HG03060 (cell line): Measurements from ENCODE around the gene AUTS2.
"Not testable (repeated sequence)": the region's sequence is repeated elsewhere in the genome, so short reads cannot be mapped to it uniquely, and the experiment has no call there.

Source experiments
- ATAC-seq: cut with Tn5 transposase; IDR thresholded peaks from one replicate; pipeline ENCODE4 v1.9.1; 2021; ENCODE audit warnings: low read depth, moderate number of reproducible peaks; ENCODE audit not compliant: unreplicated experiment

AUTS2 gene

DNA sequence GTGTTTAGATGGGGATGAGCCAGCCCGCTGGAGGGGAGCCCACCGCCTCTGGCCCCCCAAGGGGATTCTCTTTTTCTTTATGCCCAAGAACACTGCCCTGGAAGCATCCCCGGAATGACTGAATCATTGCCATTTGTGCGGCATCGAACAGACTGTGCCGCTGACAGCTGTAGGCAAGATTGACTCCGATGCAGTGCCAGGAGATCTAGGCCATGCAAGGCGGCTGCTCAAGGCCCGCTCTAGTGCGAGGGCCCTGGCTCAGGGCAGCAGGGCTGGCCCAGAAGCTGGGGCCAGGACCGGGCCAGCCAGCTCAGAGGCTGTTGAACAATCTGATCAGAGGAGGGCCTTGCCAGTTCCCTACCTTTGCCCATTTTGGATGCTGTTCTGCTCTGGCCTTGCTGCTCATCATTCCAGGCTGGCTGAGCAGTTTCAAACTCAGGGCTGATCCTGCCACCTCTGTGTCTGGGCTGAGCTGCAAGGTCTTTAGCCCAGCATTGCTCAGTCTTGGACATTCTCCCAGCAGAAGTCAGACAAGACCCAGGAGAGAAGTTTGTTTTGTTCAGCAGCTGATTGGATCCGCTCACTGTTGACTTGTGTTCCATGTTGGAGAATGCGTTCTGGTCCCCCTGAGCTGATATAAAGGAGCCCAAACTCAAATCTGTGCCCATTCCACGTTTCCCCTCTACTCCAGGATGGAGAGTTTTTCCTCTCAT, 1048.4 kb downstream of the AUTS2 start:
- ATAC-seq = no peak

DNA sequence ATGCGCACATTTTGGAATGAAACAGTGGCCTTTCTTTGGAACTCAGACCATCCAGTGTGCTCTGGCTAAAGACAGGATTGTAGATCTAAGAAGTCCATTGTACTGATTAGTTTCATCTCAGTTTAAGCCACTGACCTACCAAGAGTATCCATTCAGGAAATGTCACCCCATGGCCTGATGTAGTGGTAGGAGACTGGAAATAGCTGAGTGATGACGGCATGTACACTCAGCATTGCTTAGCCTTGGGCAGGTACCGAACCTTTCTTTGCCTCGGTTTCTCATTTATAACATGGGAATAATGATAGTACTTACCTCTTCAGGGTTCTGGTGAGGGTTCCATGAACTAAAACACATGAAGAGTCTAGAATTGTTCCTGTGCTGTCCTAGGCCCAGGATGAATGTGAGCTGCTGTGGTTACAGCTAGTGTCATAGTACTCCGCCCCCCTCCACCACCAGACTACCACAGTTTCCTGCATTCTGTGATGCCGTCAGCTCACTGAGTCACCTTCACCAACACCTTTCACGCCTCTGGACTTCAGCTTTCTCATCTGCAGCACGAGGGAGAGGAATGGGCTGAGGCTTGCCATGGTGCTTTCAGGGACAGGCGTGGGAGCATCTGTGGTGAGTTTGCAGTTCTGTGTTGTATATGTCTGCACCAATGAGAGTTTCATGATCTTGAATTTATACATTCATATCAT, 1049.7 kb downstream of the AUTS2 start:
- ATAC-seq = peak; percentile 84

DNA sequence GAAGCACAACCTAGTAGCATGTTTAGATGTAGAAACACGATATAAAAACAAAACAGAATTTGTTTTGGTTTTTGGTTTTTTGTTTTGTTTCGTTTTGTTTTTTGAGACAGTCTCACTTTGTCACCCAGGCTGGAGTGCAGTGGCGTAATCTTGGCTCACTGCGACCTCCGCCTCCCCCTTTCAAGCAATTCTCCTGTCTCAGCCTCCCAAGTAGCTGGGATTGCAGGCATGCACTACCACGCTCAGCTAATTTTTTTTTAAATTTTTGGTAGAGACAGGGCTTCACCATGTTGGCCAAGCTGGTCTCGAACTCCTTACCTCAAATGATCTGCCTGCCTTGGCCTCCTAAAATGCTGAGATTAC, 1050.2 kb downstream of the AUTS2 start:
- ATAC-seq = not testable (repeated sequence)

DNA sequence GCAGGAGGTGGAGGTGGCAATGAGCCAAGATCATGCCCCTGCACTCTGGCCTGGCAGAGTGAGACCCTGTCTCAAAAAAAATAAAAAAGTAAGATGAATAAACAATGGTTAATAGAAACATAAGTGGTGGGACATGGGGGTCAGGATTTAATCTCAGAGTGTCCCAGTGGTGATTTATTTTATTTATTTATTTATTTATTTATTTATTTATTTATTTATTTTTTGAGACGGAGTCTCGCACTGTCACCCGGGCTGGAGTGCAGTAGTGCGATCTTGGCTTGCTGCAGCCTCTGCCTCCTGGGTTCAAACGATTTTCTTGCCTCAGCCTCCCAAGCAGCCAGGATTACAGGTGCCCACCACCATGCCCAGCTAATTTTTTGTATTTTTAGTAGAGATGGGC, 1051.0 kb downstream of the AUTS2 start:
- no peak for ATAC-seq

DNA sequence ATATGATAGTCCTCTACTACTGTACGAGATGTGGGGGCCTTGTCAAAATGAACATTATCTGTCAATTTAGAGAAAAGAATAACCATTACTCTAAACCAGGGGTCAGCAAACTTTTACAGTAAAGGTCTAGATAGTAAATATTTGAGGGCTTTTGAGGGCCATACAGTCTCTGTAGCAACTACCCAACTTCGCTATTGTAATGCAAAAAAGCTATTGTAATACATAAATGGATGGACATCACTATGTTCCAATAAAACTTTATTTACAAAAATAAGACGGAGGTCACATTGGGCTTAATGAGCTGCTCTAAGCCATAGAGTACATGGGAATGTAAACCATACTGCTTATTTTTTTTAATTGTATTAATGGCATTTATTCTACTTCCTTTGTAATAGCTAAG, 1055.9 kb downstream of the AUTS2 start:
- no peak for ATAC-seq

DNA sequence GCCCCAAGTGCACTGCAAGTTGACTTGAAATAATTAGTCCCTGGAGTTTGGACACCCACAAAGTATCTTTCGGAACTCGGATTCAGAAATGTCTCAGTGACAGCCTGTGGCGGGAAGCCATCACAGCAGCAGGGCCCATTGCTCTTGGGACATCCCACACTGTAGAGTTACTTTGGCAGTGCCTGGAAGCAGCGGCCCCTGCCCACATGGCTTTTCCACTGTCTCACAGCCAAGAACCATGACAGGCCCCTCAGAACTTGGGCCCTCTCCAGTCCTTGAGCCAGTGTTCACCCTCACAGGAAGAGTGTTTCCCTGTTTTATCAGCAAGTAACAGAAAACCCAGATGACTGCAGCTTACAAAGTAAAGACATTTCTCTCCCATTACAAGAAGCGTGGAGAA, 1056.7 kb downstream of the AUTS2 start:
- no peak for ATAC-seq

DNA sequence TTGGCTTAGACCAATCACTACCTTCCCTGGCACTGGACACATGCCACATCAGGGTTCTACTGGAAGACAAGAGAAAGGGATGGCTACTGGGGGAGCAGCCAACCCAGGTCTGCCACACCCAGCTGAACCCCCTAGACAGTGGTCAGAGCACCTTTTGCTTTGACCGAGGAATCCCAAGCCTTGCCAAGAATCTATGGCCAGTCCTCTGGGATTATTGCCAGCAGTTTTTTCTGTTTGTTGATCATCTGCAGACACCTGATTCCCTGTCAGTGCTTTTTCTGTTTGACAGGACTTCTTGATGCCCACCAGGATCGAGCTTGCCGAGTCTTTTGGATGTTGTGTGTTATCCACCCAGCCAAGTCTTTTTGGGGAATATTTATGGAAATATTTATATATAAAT, 1057.4 kb downstream of the AUTS2 start:
- ATAC-seq = no peak

DNA sequence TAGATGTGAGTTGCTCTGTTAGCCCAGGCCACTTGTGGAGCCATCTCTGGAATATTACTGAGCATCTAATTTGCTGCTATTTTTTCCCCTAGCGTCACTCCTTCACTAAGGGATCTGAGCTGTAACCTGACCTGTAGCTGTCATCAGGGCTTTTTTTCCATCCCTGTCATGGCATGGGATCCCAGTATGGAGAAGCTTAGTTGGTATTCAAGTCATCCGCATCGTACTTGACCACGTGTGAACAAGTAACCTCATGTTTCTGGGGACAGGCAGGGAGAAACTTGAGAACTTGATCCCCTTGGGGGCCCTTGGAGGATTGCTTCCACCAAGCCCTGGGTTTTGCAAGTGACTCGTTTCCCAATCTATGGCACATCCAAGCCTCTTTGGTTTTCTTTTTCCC, 1059.3 kb downstream of the AUTS2 start:
- no peak for ATAC-seq

DNA sequence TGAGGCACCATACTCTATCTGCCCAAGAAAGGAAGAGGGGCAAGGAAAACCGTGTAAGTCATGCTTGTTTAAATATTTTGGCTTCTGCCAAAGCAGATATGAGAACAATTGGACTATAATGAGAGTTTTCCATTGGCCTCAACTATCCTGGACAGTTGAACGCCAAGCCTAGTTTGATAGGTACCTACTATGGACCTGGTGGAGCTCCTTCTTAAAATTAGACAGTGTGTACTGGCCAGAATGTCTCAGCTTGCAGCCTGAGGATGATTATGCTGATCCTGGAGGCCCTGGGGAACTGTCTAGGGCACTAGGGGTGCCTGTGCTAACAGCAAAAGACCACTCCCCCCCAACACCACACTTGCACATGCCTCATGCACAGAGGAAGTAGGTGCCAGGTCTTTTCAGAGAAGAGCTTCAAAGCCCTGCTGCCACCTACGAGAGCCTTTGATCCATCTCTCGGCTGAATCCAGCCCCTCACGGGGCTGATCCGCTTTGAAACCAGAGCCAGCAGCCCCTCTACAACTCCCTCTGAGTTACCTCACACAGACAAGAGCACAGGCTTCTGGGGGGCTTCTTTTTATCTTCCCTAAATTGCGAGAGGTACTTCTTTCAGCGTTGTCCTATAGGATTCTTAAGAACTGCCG, 1059.8 kb downstream of the AUTS2 start:
- ATAC-seq = no peak

DNA sequence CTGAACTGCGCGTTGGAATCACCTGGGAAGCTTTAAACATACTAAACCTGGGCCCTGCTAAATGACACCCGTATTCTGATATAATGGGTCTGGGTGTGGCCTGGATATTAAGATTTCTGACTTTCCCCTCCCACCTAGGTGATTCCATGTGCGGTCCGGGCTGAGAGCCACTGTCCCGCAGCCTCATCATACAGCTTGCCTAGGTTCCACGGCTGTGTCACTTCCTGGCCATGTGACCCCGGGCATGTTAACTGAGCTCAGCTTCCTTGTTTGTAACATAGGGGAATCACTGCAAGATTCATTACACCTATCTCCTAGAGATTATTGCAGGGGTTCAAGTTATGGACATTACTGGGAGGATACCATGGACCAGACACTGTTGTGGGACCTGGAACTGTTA, 1061.0 kb downstream of the AUTS2 start:
- ATAC-seq = no peak

DNA sequence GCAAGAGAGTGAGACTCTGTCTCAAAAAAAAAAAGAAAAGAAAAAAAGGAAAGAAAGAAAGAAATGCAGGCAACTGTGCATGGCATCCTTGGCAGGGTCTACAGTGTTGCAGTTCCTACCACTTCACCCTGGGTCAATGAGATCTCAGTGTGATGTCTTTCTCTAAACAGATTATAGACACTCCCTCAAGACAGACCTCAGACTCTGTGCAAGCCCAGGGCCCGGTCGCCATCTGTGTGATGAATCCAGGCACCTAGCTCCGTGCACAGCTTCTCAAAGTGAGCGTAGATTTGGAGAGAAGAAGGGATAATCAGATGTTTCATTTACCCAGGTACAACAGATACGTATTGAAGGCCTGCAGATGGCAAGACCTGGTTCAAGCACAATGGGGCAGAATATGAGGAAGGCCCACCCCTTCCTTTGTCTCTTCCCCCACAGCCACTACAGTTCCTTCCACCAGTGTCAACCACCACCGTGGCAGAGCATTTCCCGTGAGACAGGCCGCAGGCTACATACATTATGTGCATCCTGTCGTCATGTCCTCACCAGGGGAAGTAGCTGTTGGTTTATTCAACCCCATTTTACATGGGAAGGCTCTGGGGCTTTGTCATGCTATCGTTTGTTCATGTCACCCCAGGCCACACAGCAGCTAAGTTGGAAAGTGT, 1062.0 kb downstream of the AUTS2 start:
- no peak for ATAC-seq

DNA sequence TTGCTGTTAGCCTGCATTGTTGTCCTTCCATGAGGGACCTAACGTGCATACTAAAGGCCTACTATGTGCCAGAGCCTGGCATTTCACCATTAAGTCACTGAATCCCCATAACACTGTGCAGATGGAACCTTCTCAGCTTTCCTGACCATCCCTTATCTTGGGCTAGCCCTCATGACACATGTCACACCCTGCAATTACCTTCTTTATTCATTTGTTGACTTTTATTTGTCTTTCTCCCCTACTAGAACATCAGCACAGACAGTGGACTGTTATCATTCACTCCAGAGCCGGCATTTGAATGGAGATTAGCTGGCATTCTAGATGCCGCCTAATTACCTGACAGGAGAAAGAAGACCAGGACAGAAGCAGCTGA, 1062.5 kb downstream of the AUTS2 start:
- no peak for ATAC-seq

DNA sequence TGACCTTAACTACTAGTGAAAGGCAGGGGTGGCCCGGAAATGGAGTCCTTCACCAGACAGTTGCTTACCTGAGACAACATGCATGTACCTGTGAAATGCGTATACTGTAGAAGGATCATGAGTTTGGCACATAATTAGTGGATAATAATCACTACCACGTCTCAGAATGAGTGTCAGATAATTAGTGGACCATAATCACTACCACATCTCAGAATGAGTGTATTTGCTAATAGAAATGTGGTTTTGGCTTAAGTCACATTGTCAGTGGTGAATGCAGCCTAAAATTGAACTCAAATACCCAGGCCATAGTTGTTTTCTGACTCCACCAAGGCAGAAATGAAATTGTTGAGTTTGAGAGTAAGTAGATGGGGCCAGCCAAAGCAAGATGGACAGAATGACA, 1065.4 kb downstream of the AUTS2 start:
- no peak for ATAC-seq

DNA sequence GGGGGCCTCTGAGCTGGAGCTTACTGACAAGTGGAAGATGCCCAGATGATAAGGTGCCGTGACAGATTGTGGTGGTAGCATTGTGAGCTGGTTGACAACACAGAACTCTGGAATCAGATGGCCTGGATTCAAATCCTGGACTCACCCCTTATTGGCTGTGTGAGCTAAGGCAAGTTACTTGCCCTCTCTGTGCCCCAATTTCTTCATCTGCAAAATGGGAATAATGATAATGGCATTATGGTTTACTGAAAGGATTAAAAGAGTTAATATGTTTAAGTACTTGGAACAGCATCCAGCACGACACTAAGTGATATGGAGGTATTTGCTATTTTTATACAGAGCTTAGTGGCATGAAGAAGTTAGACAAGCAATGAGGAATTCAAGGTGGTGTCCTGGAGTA, 1067.7 kb downstream of the AUTS2 start:
- no peak for ATAC-seq

DNA sequence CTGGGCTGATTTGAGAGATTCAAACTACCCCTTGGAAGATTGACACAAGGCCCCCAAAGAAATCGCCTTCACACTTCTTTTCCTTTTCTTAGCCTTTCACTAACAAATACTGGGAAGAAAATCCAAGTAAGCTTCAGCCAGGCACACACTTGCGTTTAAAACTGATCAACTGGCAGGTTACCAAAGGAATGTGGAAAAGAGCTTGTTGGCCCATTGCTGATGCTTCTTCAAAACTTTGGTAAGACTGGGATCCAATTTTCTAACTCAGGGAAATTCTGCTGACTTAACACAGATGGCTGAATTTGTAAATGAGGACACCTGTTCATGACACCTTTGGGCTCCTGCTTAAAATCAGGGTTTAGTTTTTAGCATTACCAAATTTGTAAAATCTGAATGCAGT, 1069.1 kb downstream of the AUTS2 start:
- no peak for ATAC-seq

DNA sequence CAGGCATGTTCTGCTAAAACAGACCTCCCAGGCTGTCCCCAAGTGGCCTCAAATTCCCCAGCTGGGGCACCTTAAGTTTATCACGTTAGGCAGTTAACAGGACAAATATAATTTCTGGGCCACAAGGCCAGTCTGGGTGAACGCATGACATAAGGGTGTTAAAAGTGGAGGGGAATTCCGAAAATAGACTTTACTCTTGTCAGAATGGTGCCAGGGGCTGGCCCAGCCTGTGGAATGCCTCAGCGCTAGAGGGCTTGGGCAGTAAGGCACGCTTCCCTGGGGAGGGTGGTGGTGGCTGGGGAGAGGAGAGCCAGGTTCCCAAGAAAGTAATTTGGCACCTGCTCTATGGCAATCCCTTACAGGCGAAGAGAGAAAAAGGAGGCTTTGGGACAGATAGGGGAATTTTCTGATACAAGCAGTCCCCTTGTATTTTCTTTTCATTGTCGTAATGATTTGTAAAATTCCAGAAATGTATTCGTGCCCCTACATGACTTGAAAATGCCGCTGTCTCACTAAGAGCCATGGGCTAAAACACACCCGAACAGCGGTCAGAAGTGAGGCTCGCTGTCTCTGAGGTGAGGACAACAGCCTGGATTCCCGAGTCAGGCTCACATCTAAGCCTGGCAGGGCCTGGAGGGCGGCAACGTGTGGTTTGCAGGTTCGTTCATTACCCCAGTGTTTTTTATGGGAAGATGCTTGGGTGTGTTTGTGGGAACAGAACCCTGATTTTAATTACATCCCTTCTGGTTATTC, 1070.5 kb downstream of the AUTS2 start:
- no peak for ATAC-seq

DNA sequence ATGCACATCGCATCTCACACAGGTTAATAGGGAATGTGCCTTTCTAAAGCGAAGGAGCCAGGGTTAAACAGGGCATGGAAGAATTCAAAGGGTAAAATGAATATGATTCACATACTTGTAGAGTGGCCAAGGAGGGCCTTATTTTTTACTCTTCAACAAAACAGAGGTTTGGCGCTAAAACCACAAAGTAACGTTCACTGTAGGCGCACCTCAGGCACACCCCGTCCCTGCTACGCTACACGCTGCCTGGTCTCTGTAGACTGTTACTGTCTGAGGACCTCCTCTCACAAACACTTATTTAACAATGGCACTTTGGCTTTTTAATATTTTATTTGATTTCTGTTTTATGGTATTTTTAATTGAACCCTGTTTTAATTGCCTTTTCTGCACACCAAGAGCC, 1071.6 kb downstream of the AUTS2 start:
- no peak for ATAC-seq

DNA sequence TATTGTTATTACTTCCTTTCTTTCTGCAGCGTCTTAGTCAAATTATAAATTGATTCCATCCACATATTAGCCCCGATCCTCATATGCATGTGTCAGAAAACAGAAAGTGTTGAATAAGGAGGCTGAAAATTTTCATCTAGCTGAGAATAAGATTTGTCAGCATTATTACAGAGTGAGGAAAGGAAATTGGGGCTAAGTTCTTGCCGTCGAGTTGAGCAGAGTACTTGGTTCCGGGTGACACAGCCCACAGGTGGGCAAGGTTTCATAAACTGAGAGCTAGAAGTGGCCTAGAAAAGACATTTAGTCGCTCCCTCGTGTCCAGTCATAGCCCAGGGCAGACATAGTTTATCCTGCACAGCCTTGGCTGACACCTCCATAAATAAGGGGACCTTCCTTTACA, 1072.0 kb downstream of the AUTS2 start:
- ATAC-seq = no peak

DNA sequence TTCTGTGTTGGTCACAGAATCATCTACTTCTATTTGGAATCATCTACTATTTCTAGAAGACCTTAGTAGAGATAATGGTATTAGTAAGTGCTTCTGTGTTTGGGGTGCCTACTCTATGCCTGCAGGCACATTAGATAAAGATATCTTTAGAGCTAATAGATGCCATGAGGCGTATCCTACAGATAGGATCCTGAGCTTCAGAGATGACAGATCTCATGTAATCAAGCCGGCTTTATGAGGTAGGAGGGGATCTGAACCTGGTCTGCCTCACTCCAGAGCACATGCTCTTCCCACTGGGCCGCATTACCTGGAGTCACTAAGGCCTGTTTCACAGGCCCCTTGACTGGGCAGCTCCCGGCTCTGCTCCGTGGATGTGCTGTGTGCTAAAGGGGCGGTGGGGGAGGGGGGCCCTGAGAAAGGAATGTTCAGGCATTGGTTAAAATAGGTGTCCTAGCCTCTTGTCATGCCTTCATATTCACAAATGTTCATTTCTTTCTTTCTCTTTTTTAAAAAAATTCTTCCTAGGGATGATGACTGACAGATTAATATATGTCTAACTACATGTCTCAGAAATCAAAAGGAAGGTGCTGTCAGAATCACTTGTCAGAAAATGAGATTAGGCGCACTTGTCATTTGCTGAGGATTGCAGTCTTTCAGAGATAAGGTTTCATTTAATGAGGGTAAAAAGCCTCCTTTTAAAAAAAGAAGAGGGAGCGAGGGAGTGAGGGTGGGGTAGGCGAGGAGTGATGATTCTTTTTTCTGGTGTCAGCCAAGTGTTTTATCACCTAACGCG, 1075.7 kb downstream of the AUTS2 start:
- ATAC-seq = no peak

DNA sequence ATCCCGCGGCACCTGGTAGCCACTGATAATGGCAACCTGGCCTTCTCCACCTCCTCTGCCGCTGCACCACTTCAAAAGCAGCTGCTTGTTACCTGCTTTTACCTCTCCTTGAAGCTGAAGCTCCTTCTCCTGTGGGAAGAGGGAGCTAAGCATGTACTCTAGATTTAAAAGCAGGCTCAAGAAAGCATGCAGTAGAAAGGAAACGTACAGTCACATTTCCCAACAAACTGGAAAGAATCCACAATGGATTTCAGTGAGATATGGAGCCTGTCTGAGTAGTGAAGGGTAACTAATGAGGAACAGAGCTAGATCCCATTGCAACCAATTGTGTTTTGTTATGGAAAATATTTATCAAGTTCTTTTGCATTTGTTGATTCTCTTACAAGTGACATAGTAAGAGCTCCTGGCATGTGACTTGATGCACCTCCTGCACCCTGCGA, 1076.3 kb downstream of the AUTS2 start:
- ATAC-seq = no peak
